ENCODE measurements around the gene AKAP6.

DNA sequence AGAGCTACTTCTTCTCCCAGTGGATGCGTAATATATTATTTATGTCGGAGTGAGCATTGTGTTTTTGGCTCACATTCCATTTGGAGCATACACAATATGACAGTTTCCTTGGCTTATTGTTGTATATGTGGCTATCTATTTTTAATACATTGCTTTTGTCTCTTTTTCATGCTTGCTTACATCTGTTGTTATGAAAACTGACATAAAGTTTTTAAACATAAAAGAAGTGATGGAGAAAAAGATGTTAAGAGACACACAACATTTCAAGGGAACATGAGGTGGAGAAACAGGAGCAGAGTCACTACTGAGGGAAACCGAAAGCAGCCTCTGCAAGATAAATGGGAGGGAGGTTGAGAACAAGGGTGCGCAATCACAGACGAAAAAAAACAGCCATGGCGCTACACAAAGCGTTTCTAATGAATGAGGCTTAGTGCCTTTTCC lies 381.2 kb downstream of the AKAP6 start:
- TF ChIP-seq, protein P1, sequence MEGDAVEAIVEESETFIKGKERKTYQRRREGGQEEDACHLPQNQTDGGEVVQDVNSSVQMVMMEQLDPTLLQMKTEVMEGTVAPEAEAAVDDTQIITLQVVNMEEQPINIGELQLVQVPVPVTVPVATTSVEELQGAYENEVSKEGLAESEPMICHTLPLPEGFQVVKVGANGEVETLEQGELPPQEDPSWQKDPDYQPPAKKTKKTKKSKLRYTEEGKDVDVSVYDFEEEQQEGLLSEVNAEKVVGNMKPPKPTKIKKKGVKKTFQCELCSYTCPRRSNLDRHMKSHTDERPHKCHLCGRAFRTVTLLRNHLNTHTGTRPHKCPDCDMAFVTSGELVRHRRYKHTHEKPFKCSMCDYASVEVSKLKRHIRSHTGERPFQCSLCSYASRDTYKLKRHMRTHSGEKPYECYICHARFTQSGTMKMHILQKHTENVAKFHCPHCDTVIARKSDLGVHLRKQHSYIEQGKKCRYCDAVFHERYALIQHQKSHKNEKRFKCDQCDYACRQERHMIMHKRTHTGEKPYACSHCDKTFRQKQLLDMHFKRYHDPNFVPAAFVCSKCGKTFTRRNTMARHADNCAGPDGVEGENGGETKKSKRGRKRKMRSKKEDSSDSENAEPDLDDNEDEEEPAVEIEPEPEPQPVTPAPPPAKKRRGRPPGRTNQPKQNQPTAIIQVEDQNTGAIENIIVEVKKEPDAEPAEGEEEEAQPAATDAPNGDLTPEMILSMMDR (IDR thresholded peaks at IDR 0.05) = no peak
- TF ChIP-seq POLR2A (IDR thresholded peaks at IDR 0.05) = no peak

Data from right lobe of liver (tissue), 4 donors.